ENCODE results near the gene CLEC4G.

DNA sequence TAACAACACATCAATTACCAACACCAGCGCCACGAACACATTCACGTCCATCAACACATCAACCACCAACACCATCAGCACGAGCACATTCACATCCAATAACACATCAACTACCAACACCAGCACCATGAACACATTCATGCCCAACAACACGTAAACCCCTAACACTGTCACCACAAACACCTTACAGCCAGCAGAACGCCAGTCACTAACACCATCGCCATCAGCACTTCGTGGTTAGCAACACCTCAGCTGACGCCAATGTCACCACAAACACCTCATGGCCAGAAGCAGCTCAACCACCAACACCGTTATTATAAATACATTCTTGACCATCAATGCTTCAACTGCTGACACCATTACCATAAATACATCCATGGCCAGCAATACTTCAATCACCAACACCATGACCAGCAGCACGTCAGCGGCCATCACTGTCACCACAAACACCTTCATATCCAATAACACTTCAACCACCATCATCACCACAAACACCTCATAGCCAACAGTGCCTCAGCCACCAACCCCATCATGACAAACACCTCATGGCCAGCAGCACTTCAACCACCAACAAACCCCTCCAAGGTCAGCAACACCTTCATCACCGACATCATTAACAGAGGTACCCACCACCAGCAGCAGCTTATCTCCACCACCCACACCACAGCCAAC, 39.4 kb downstream of the CLEC4G start:
- TF ChIP-seq POLR2A (IDR thresholded peaks at IDR 0.05) (no peak), POLR2AphosphoS5 (IDR thresholded peaks at IDR 0.05) (no peak)
- TF ChIP-seq, protein P1, sequence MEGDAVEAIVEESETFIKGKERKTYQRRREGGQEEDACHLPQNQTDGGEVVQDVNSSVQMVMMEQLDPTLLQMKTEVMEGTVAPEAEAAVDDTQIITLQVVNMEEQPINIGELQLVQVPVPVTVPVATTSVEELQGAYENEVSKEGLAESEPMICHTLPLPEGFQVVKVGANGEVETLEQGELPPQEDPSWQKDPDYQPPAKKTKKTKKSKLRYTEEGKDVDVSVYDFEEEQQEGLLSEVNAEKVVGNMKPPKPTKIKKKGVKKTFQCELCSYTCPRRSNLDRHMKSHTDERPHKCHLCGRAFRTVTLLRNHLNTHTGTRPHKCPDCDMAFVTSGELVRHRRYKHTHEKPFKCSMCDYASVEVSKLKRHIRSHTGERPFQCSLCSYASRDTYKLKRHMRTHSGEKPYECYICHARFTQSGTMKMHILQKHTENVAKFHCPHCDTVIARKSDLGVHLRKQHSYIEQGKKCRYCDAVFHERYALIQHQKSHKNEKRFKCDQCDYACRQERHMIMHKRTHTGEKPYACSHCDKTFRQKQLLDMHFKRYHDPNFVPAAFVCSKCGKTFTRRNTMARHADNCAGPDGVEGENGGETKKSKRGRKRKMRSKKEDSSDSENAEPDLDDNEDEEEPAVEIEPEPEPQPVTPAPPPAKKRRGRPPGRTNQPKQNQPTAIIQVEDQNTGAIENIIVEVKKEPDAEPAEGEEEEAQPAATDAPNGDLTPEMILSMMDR (IDR thresholded peaks at IDR 0.05): no peak
